Mesendoderm (in vitro differentiated cells): ENCODE data around the gene PRDM2.
A peak's percentile ranks its signal among the peaks of the same experiment; 100 is the strongest.

Source experiments
- DNase-seq: peaks from one replicate; pipeline ENCODE4 v3.0.0; 2013
- H2AK5ac ChIP-seq: 2 replicates; pipeline ENCODE4 v1.6.1; 2013; ENCODE audit warnings: low read length, inconsistent platforms
- H2BK120ac ChIP-seq: 2 replicates; pipeline ENCODE4 v1.6.1; 2013; ENCODE audit warnings: low read depth, mild to moderate bottlenecking, low read length, moderate library complexity, mixed read lengths
- H2BK15ac ChIP-seq: replicated peaks from 2 replicates; pipeline ENCODE4 v1.6.1; 2013; ENCODE audit warnings: low read depth, mild to moderate bottlenecking, moderate library complexity
- H2BK5ac ChIP-seq: 2 replicates; pipeline ENCODE4 v1.6.1; 2013; ENCODE audit warnings: low read length, inconsistent platforms
- H3K18ac ChIP-seq: 2 replicates; pipeline ENCODE4 v1.6.1; 2013; ENCODE audit warnings: mild to moderate bottlenecking, low read length, mixed read lengths
- H3K23ac ChIP-seq: one replicate; pipeline ENCODE4 v1.6.1; 2013; ENCODE audit warnings: low read length
- H3K27ac ChIP-seq: 2 replicates; pipeline ENCODE4 v1.5.1; 2013; ENCODE audit warnings: low read depth, mild to moderate bottlenecking, inconsistent platforms, low read length, moderate library complexity
- H3K27me3 ChIP-seq: 2 replicates; pipeline ENCODE4 v1.6.1; 2013; ENCODE audit warnings: low read length, control low read depth, mild to moderate bottlenecking, inconsistent platforms; ENCODE audit not compliant: insufficient read depth, poor library complexity
- H3K36me3 ChIP-seq: 2 replicates; pipeline ENCODE4 v1.6.1; 2013; ENCODE audit warnings: low read length, inconsistent platforms; ENCODE audit not compliant: control insufficient read depth, insufficient read depth
- H3K4ac ChIP-seq: one replicate; pipeline ENCODE4 v1.6.1; 2013; ENCODE audit warnings: low read depth, mild to moderate bottlenecking, low read length, moderate library complexity
- H3K4me1 ChIP-seq: 2 replicates; pipeline ENCODE4 v1.6.1; 2013; ENCODE audit warnings: low read depth, low read length, inconsistent platforms; ENCODE audit not compliant: control insufficient read depth
- H3K4me2 ChIP-seq: 2 replicates; pipeline ENCODE4 v1.6.1; 2013; ENCODE audit warnings: low read length
- H3K4me3 ChIP-seq: 2 replicates; pipeline ENCODE4 v1.5.1; 2013; ENCODE audit warnings: mild to moderate bottlenecking, low read length
- H3K56ac ChIP-seq: one replicate; pipeline ENCODE4 v1.6.1; 2013; ENCODE audit warnings: low read length
- H3K79me1 ChIP-seq: 2 replicates; pipeline ENCODE4 v1.6.1; 2013; ENCODE audit warnings: low read length, inconsistent platforms
- H3K79me2 ChIP-seq: 2 replicates; pipeline ENCODE4 v1.6.1; 2013; ENCODE audit warnings: mild to moderate bottlenecking, low read length; ENCODE audit not compliant: control insufficient read depth, insufficient read depth
- H3K9ac ChIP-seq: 2 replicates; pipeline ENCODE4 v1.6.1; 2013; ENCODE audit warnings: low read length, inconsistent platforms
- H4K5ac ChIP-seq: one replicate; pipeline ENCODE4 v1.6.1; 2013; ENCODE audit warnings: low read length
- H4K8ac ChIP-seq: one replicate; pipeline ENCODE4 v1.6.1; 2013; ENCODE audit warnings: low read depth, mild to moderate bottlenecking, control low read depth, low read length, moderate library complexity
- WGBS: extraction: QIAGEN DNeasy Blood & Tissue Kit; methylation state at CpG from one replicate; pipeline ENCODE4 v1.1.7; 2013; ENCODE audit warnings: low lambda C conversion rate, missing lambda C conversion rate; ENCODE audit not compliant: insufficient coverage; ENCODE audit errors: extremely low coverage; 5-methylcytosine and 5-hydroxymethylcytosine counted together

PRDM2 gene

DNA sequence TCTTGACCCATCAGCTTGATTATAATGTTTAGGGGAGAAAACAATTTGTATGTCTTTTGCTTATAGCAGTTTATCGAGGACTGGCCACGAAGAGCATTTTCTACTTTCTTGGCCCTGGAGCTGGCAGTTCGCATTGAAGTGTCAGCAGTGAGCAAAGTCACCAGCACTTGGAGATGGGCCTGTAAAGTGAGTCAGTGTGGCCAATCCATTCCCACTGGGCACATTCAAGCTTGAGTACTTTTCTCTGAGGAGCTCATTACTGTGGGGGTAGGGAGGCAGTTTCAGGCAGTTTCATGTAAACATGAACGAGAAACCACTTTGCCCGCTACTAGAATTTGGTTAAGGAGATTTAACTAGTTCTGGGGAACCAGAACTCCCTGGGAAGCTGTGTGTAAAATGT is 164.8 kb downstream of the PRDM2 start:
- H3K18ac ChIP-seq, result no peak overlapping the region
- no peak overlapping the region for H3K9ac ChIP-seq
- H4K5ac ChIP-seq, result no peak overlapping the region
- no peak overlapping the region for H2BK120ac ChIP-seq
- H2BK15ac ChIP-seq, result no peak overlapping the region
- no peak overlapping the region for H3K4me2 ChIP-seq
- no peak overlapping the region for H3K56ac ChIP-seq
- no peak overlapping the region for H3K4me3 ChIP-seq
- no peak overlapping the region for H3K27ac ChIP-seq
- no peak overlapping the region for H3K4ac ChIP-seq
- no peak overlapping the region for H3K23ac ChIP-seq
- no peaks in the 10 kb centered on the region for H3K79me1 ChIP-seq
- no peak for DNase-seq
- H2BK5ac ChIP-seq, result no peak overlapping the region
- H2AK5ac ChIP-seq, result no peak overlapping the region
- no peak overlapping the region for H4K8ac ChIP-seq
- no CpG with 5 or more reads among the region's 5 CpGs for WGBS
- H3K27me3 ChIP-seq, result no peaks in the 10 kb centered on the region
- no peaks in the 10 kb centered on the region for H3K4me1 ChIP-seq
- H3K79me2 ChIP-seq, result no peaks in the 10 kb centered on the region
- H3K36me3 ChIP-seq, result no peaks in the 10 kb centered on the region

DNA sequence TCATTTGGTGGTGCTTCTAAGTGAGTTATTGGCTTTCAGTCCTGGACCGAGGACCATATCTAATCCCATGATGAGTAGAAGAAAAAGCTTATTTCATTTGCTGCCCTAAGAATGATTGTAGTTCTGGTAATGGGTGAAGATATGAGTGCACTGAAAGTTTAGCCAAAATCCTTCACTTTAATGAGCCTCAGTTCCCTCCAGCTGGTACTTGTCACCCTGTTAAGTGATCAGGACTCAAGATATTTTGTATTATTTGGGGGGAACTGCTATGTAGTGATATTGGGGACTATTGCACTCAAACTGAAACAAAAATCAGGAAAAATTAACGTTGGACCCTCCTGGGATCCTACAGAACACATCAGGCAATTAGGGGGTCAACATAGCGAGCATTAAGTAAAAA is 165.9 kb downstream of the PRDM2 start:
- no peaks in the 10 kb centered on the region for H3K4me1 ChIP-seq
- H3K36me3 ChIP-seq, result no peaks in the 10 kb centered on the region
- H3K27me3 ChIP-seq, result no peaks in the 10 kb centered on the region
- no peak overlapping the region for H2BK15ac ChIP-seq
- no peak overlapping the region for H3K4me3 ChIP-seq
- no peaks in the 10 kb centered on the region for H3K79me1 ChIP-seq
- no peak overlapping the region for H3K23ac ChIP-seq
- DNase-seq, result no peak
- no peak overlapping the region for H2BK120ac ChIP-seq
- no peak overlapping the region for H3K9ac ChIP-seq
- no peak overlapping the region for H3K4ac ChIP-seq
- no peak overlapping the region for H3K56ac ChIP-seq
- H2BK5ac ChIP-seq, result no peak overlapping the region
- no peak overlapping the region for H4K8ac ChIP-seq
- no peaks in the 10 kb centered on the region for H3K79me2 ChIP-seq
- H3K18ac ChIP-seq, result no peak overlapping the region
- H2AK5ac ChIP-seq, result no peak overlapping the region
- no peak overlapping the region for H3K4me2 ChIP-seq
- no peak overlapping the region for H3K27ac ChIP-seq
- H4K5ac ChIP-seq, result no peak overlapping the region
- WGBS, result no CpG with 5 or more reads among the region's 3 CpGs

DNA sequence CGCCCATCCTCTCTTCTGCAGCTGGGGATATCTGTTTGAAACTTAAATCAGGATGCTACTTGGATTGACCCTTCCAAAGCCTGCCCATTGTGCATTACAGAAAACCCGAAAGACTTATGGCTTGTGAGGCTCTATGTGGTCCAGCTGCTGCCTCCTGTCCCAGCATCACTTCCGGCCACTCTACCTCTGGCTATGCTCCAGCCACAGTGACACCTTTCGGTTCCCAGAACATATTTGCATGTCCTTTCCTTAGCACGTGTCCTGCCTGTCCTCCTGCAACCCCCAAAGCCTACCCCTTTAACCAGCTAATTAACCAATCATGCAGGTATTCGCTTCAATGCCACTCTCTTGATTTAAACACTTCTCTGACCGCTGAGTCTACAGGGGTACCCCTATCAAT is 167.6 kb downstream of the PRDM2 start:
- Histone ChIP-seq H3K27me3 (no peaks in the 10 kb centered on the region), H3K79me2 (no peaks in the 10 kb centered on the region), H3K9ac (no peak overlapping the region), H3K4me2 (no peak overlapping the region), H3K27ac (no peak overlapping the region), H2BK5ac (no peak overlapping the region), H4K8ac (no peak overlapping the region), H3K4me1 (no peaks in the 10 kb centered on the region), H3K79me1 (no peaks in the 10 kb centered on the region), H4K5ac (no peak overlapping the region), H3K36me3 (no peaks in the 10 kb centered on the region), H3K23ac (no peak overlapping the region), H3K4ac (no peak overlapping the region), H3K4me3 (no peak overlapping the region), H2BK15ac (no peak overlapping the region), H2BK120ac (no peak overlapping the region), H3K18ac (no peak overlapping the region), H3K56ac (no peak overlapping the region), H2AK5ac (no peak overlapping the region)
- DNase-seq, result no peak
- no CpG with 5 or more reads among the region's 7 CpGs for WGBS

DNA sequence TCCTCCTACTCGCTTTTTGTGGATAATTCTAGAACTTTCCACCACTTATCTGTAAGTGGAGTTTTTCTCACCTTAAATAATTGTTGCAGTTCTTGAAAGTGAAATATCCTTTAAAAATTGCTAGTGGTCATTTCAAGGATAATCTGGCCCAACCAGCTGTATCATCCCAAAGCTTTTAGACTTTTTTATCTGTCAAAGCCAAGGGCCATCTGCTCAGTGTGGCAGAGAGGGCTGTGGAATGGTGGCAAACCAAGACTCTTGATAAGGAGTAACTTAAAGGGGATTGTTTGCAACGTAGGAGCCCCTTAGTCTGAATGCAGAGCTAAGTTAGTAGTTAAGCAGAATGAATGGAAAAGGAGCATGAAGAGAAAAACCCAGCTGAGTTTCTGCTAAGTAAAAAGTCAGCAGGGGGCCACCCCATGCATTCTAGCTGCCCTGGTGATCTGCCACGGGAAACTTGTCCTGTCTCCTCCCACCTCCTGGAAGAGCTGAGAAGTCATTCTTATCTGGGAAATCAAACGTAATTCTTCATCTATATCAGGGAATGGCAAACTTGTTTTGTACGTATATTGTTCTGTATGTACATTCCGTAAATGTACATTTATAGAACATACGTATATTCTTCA is 169.3 kb downstream of the PRDM2 start:
- Histone ChIP-seq H2BK120ac (no peak overlapping the region), H3K27me3 (no peaks in the 10 kb centered on the region), H3K4me3 (no peak overlapping the region), H3K56ac (no peak overlapping the region), H3K4me2 (no peak overlapping the region), H4K8ac (no peak overlapping the region), H3K79me1 (no peaks in the 10 kb centered on the region), H2AK5ac (no peak overlapping the region), H3K18ac (no peak overlapping the region), H3K79me2 (no peaks in the 10 kb centered on the region), H2BK5ac (no peak overlapping the region), H3K4me1 (no peaks in the 10 kb centered on the region), H4K5ac (no peak overlapping the region), H3K9ac (no peak overlapping the region), H3K4ac (no peak overlapping the region), H3K23ac (no peak overlapping the region), H3K27ac (no peak overlapping the region), H2BK15ac (no peak overlapping the region), H3K36me3 (no peaks in the 10 kb centered on the region)
- peak; percentile 3 for DNase-seq
- no CpG with 5 or more reads among the region's 7 CpGs for WGBS

DNA sequence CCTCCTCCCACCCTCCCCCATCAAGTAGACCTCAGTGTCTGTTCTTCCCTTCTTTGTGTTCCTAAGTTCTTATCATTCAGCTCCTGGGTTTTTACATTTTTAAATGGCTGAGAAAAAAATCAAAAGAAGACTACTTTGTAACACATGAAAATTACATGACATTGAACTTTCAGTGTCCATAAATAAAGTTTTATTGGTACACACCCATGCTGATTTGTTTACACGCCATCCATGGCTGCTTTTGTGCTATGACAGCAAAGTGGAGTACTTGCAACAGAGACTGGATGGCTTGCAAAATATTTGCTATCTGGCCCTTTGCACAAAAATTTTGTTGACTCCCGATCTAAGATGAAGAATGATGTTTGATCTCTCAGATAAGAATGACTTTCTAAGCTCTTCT is 171.4 kb downstream of the PRDM2 start:
- Histone ChIP-seq H3K9ac (no peak overlapping the region), H3K4me2 (no peak overlapping the region), H3K4ac (no peak overlapping the region), H2AK5ac (no peak overlapping the region), H3K18ac (no peak overlapping the region), H3K56ac (no peak overlapping the region), H3K4me1 (no peaks in the 10 kb centered on the region), H3K79me2 (no peaks in the 10 kb centered on the region), H2BK120ac (no peak overlapping the region), H3K36me3 (no peaks in the 10 kb centered on the region), H2BK15ac (no peak overlapping the region), H3K79me1 (no peaks in the 10 kb centered on the region), H2BK5ac (no peak overlapping the region), H4K5ac (no peak overlapping the region), H3K23ac (no peak overlapping the region), H3K27ac (no peak overlapping the region), H3K27me3 (no peaks in the 10 kb centered on the region), H4K8ac (no peak overlapping the region), H3K4me3 (no peak overlapping the region)
- DNase-seq, result no peak
- no CpG with 5 or more reads among the region's 2 CpGs for WGBS

DNA sequence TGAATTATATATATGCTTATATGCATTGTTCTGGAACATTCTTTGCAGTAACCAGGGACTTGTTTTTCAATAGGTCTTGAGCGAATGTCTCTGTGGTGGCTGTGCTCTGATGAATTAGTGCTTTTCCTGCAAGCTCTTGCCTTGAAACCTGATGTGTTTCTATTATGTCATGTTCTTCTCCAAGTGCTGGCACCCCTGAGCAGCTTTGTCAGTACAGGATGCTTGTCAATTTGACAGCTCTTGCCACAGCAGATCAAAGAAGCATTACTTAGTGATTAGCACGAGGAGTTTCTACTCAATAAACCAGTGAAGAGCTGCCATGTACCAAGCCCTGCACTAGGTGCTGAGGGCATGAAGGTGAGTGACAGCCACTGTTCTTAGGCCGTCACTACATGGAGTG is 171.9 kb downstream of the PRDM2 start:
- H4K5ac ChIP-seq, result no peak overlapping the region
- no peaks in the 10 kb centered on the region for H3K36me3 ChIP-seq
- H3K4me1 ChIP-seq, result no peaks in the 10 kb centered on the region
- H3K79me2 ChIP-seq, result no peaks in the 10 kb centered on the region
- H2AK5ac ChIP-seq, result no peak overlapping the region
- no peak overlapping the region for H3K4ac ChIP-seq
- no peak overlapping the region for H3K18ac ChIP-seq
- no peak overlapping the region for H2BK120ac ChIP-seq
- no peak overlapping the region for H2BK5ac ChIP-seq
- no peak overlapping the region for H3K4me2 ChIP-seq
- H3K27ac ChIP-seq, result no peak overlapping the region
- no peak for DNase-seq
- H4K8ac ChIP-seq, result no peak overlapping the region
- no CpG with 5 or more reads among the region's 3 CpGs for WGBS
- H3K23ac ChIP-seq, result no peak overlapping the region
- H3K27me3 ChIP-seq, result no peaks in the 10 kb centered on the region
- no peak overlapping the region for H2BK15ac ChIP-seq
- H3K56ac ChIP-seq, result no peak overlapping the region
- no peak overlapping the region for H3K4me3 ChIP-seq
- H3K9ac ChIP-seq, result no peak overlapping the region
- H3K79me1 ChIP-seq, result no peaks in the 10 kb centered on the region
